Suprapubic skin (tissue), 4 donors: ENCODE data around the gene PAOX.

ENCODE experiments used
- CTCF ChIP-seq, 2 donors: fragments of 200-600 bp in 1 of 2; fragments of 450-650 bp in 1 of 2; sonication (generic) in 1 of 2; IDR thresholded peaks; one replicate each; pipeline ENCODE4 v1.5.1; 2016 to 2019; ENCODE audit warnings: antibody characterized with exemption in 2 of 2, mild to moderate bottlenecking in 1 of 2, moderate library complexity in 1 of 2
- POLR2A ChIP-seq, 2 donors: fragments of 450-650 bp; IDR thresholded peaks; one replicate each; pipeline ENCODE4 v1.6.1; 2017; ENCODE audit warnings: antibody characterized with exemption in 2 of 2, mild to moderate bottlenecking in 2 of 2, moderate library complexity in 2 of 2
- POLR2AphosphoS5 ChIP-seq, 3 donors: sonication (generic); formaldehyde crosslinking; IDR thresholded peaks; one replicate each; pipeline ENCODE4 v1.6.1; 2017; ENCODE audit warnings: antibody characterized with exemption in 3 of 3

DNA sequence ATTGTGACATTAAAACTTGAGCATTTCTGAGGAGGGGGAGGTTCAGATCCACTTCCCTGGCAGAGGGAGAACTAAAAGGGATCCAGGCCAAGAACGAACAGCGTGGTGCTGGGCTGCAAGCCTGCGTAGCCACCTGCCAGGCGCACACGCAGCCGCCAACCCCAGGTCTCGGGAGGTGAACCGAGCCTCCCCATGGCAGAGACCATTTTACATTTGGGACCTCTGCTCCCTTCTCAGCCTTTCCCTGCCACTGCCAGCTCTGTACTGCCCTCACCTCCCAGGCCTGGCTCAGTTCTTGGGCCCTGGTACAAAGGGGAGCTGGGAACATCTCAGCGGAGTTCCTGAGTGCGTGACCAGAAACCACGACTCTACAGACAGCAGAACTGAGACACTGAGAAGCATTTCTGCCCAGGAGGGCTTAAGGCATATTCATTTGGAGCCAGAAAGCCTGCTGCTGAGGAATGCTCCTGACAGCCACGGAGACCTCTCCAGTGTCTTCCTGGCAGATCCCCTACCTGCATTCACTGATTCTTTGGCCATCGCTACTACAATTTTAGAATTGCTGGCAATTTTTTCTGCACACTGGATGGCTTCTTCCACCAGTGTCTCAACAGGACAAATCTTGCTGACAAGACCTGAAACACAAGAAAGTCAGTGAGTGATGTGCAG is 13.5 kb upstream of the PAOX start:
- TF ChIP-seq CTCF (IDR thresholded peaks at IDR 0.05), result no peak
- no peak for TF ChIP-seq POLR2A (IDR thresholded peaks at IDR 0.05)
- no peak for TF ChIP-seq POLR2AphosphoS5 (IDR thresholded peaks at IDR 0.05)
